ENCODE measurements around the gene PLCL1.

DNA sequence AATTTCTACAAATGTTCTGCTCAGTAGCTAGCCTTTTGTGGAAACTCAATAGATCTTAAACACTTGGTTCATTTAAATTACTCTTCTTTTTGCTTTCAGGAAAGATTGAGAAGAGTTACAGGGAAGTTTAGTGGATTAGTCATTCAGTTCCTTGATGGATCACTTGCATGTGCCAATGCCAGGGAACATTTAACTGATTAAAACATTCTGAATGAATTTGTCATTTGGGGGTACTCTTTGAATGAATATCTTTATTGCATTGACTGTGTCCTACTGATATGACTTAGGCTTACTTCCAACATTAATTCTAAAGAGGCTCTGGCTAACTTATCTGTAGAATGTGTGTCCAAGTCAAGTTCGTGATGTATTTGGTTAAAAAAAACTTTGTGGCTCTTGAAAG, 199.8 kb downstream of the PLCL1 start:
- TF ChIP-seq, protein P1, sequence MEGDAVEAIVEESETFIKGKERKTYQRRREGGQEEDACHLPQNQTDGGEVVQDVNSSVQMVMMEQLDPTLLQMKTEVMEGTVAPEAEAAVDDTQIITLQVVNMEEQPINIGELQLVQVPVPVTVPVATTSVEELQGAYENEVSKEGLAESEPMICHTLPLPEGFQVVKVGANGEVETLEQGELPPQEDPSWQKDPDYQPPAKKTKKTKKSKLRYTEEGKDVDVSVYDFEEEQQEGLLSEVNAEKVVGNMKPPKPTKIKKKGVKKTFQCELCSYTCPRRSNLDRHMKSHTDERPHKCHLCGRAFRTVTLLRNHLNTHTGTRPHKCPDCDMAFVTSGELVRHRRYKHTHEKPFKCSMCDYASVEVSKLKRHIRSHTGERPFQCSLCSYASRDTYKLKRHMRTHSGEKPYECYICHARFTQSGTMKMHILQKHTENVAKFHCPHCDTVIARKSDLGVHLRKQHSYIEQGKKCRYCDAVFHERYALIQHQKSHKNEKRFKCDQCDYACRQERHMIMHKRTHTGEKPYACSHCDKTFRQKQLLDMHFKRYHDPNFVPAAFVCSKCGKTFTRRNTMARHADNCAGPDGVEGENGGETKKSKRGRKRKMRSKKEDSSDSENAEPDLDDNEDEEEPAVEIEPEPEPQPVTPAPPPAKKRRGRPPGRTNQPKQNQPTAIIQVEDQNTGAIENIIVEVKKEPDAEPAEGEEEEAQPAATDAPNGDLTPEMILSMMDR (IDR thresholded peaks at IDR 0.05): no peak
- TF ChIP-seq ZFX (IDR thresholded peaks at IDR 0.05; ENCODE audit: borderline replicate concordance): no peak

All from 22Rv1 (cell line).